ENCODE data around the gene OGFOD3.
"Not testable (repeated sequence)": the region's sequence is repeated elsewhere in the genome, so short reads cannot be mapped to it uniquely, and the experiment has no call there.

The OGFOD3 gene

GRCh38 chr17:82361885-82362633, 56.3 kb downstream of the OGFOD3 start:
- H3K9ac ChIP-seq (ENCODE audit: low read length), result no peak overlapping the region
- H3K4me1 ChIP-seq (ENCODE audit: control insufficient read depth, insufficient read depth, low read length), result no peaks in the 10 kb centered on the region
- peaks cover 36% of the 10 kb centered on the region for H3K27me3 ChIP-seq (replicated peaks; ENCODE audit: control insufficient read depth, insufficient read depth, low read length)
- no peak for DNase-seq (ENCODE audit: low read depth)
- no peaks in the 10 kb centered on the region for H3K9me3 ChIP-seq (ENCODE audit: control insufficient read depth, low read length)
- H3K36me3 ChIP-seq (ENCODE audit: control insufficient read depth, insufficient read depth, low read length, severe bottlenecking), result no peaks in the 10 kb centered on the region
- no peak overlapping the region for H3K4me3 ChIP-seq (ENCODE audit: low read length)

- H3K4me1 ChIP-seq (ENCODE audit: control insufficient read depth, insufficient read depth, low read length); H3K9ac ChIP-seq (ENCODE audit: low read length); H3K9me3 ChIP-seq (ENCODE audit: control insufficient read depth, low read length); H3K4me3 ChIP-seq (ENCODE audit: low read length); DNase-seq (ENCODE audit: low read depth); H3K36me3 ChIP-seq (ENCODE audit: control insufficient read depth, insufficient read depth, low read length, severe bottlenecking): not testable (repeated sequence)
- peaks cover 39% of the 10 kb centered on the region for H3K27me3 ChIP-seq (replicated peaks; ENCODE audit: control insufficient read depth, insufficient read depth, low read length)
Observed at GRCh38 chr17:82359451-82360074, 58.8 kb downstream of the OGFOD3 start.

- Histone ChIP-seq H3K9me3 (ENCODE audit: control insufficient read depth, low read length) (no peaks in the 10 kb centered on the region), H3K27me3 (replicated peaks; ENCODE audit: control insufficient read depth, insufficient read depth, low read length) (peaks cover 39% of the 10 kb centered on the region), H3K36me3 (ENCODE audit: control insufficient read depth, insufficient read depth, low read length, severe bottlenecking) (no peaks in the 10 kb centered on the region), H3K9ac (ENCODE audit: low read length) (no peak within 1 kb of the TSS), H3K4me1 (ENCODE audit: control insufficient read depth, insufficient read depth, low read length) (no peaks in the 10 kb centered on the region), H3K4me3 (ENCODE audit: low read length) (no peak within 1 kb of the TSS)
- no peak for DNase-seq (ENCODE audit: low read depth)
Observed at GRCh38 chr17:82358465-82359350, 59.7 kb downstream of the OGFOD3 start, which contains the start of gene TEX19. Gene TEX19 (plus strand): TSS chr17:82359247. CDS start chr17:82362151, 2,904 bp downstream.

- Histone ChIP-seq H3K36me3 (ENCODE audit: control insufficient read depth, insufficient read depth, low read length, severe bottlenecking) (no peaks in the 10 kb centered on the region), H3K9me3 (ENCODE audit: control insufficient read depth, low read length) (no peaks in the 10 kb centered on the region), H3K9ac (ENCODE audit: low read length) (no peak overlapping the region), H3K27me3 (replicated peaks; ENCODE audit: control insufficient read depth, insufficient read depth, low read length) (peaks cover 39% of the 10 kb centered on the region), H3K4me1 (ENCODE audit: control insufficient read depth, insufficient read depth, low read length) (no peaks in the 10 kb centered on the region), H3K4me3 (ENCODE audit: low read length) (no peak overlapping the region)
- DNase-seq (ENCODE audit: low read depth), result no peak
Observed at GRCh38 chr17:82357394-82357793, 61.0 kb downstream of the OGFOD3 start.

GRCh38 chr17:82356845-82357355, 61.5 kb downstream of the OGFOD3 start:
- Histone ChIP-seq H3K4me1 (ENCODE audit: control insufficient read depth, insufficient read depth, low read length) (no peaks in the 10 kb centered on the region), H3K27me3 (replicated peaks; ENCODE audit: control insufficient read depth, insufficient read depth, low read length) (peaks cover 39% of the 10 kb centered on the region), H3K4me3 (ENCODE audit: low read length) (no peak overlapping the region), H3K9ac (ENCODE audit: low read length) (no peak overlapping the region), H3K36me3 (ENCODE audit: control insufficient read depth, insufficient read depth, low read length, severe bottlenecking) (no peaks in the 10 kb centered on the region), H3K9me3 (ENCODE audit: control insufficient read depth, low read length) (no peaks in the 10 kb centered on the region)
- no peak for DNase-seq (ENCODE audit: low read depth)

GRCh38 chr17:82355770-82356427, 62.5 kb downstream of the OGFOD3 start:
- Histone ChIP-seq H3K36me3 (ENCODE audit: control insufficient read depth, insufficient read depth, low read length, severe bottlenecking) (no peaks in the 10 kb centered on the region), H3K4me1 (ENCODE audit: control insufficient read depth, insufficient read depth, low read length) (no peaks in the 10 kb centered on the region)

GRCh38 chr17:82354804-82355308, 63.5 kb downstream of the OGFOD3 start:
- Histone ChIP-seq H3K27me3 (replicated peaks; ENCODE audit: control insufficient read depth, insufficient read depth, low read length) (peaks cover 42% of the 10 kb centered on the region), H3K4me3 (ENCODE audit: low read length) (no peak overlapping the region), H3K36me3 (ENCODE audit: control insufficient read depth, insufficient read depth, low read length, severe bottlenecking) (no peaks in the 10 kb centered on the region), H3K4me1 (ENCODE audit: control insufficient read depth, insufficient read depth, low read length) (peaks cover under 1% of the 10 kb centered on the region), H3K9ac (ENCODE audit: low read length) (no peak overlapping the region), H3K9me3 (ENCODE audit: control insufficient read depth, low read length) (no peaks in the 10 kb centered on the region)
- no peak for DNase-seq (ENCODE audit: low read depth)

More at GRCh38 chr17:82355770-82356427, 62.5 kb downstream of the OGFOD3 start:
- Histone ChIP-seq H3K9ac (ENCODE audit: low read length) (no peak overlapping the region), H3K9me3 (ENCODE audit: control insufficient read depth, low read length) (no peaks in the 10 kb centered on the region), H3K27me3 (replicated peaks; ENCODE audit: control insufficient read depth, insufficient read depth, low read length) (peaks cover 42% of the 10 kb centered on the region), H3K4me3 (ENCODE audit: low read length) (no peak overlapping the region)
- DNase-seq (ENCODE audit: low read depth), result peak; percentile 45

GRCh38 chr17:82353484-82353883, 64.9 kb downstream of the OGFOD3 start:
- peaks cover 29% of the 10 kb centered on the region for H3K27me3 ChIP-seq (replicated peaks; ENCODE audit: control insufficient read depth, insufficient read depth, low read length)
- no peak for DNase-seq (ENCODE audit: low read depth)
- H3K36me3 ChIP-seq (ENCODE audit: control insufficient read depth, insufficient read depth, low read length, severe bottlenecking), result no peaks in the 10 kb centered on the region
- no peak overlapping the region for H3K4me3 ChIP-seq (ENCODE audit: low read length)
- no peak overlapping the region for H3K9ac ChIP-seq (ENCODE audit: low read length)
- H3K4me1 ChIP-seq (ENCODE audit: control insufficient read depth, insufficient read depth, low read length), result peaks cover 11% of the 10 kb centered on the region
- no peaks in the 10 kb centered on the region for H3K9me3 ChIP-seq (ENCODE audit: control insufficient read depth, low read length)

- peak; percentile 96 for DNase-seq (ENCODE audit: low read depth)
- no peak overlapping the region for H3K9ac ChIP-seq (ENCODE audit: low read length)
- H3K36me3 ChIP-seq (ENCODE audit: control insufficient read depth, insufficient read depth, low read length, severe bottlenecking), result no peaks in the 10 kb centered on the region
- H3K27me3 ChIP-seq (replicated peaks; ENCODE audit: control insufficient read depth, insufficient read depth, low read length), result peaks cover 15% of the 10 kb centered on the region
- H3K9me3 ChIP-seq (ENCODE audit: control insufficient read depth, low read length), result no peaks in the 10 kb centered on the region
- H3K4me1 ChIP-seq (ENCODE audit: control insufficient read depth, insufficient read depth, low read length), result peaks cover 11% of the 10 kb centered on the region
- no peak overlapping the region for H3K4me3 ChIP-seq (ENCODE audit: low read length)
Observed at GRCh38 chr17:82351713-82352488, 66.5 kb downstream of the OGFOD3 start.

GRCh38 chr17:82351254-82351712, 67.1 kb downstream of the OGFOD3 start:
- DNase-seq (ENCODE audit: low read depth), result no peak
- H3K36me3 ChIP-seq (ENCODE audit: control insufficient read depth, insufficient read depth, low read length, severe bottlenecking), result no peaks in the 10 kb centered on the region
- H3K4me3 ChIP-seq (ENCODE audit: low read length), result no peak overlapping the region
- peaks cover 9% of the 10 kb centered on the region for H3K27me3 ChIP-seq (replicated peaks; ENCODE audit: control insufficient read depth, insufficient read depth, low read length)
- H3K9me3 ChIP-seq (ENCODE audit: control insufficient read depth, low read length), result no peaks in the 10 kb centered on the region
- H3K4me1 ChIP-seq (ENCODE audit: control insufficient read depth, insufficient read depth, low read length), result peaks cover 11% of the 10 kb centered on the region
- no peak overlapping the region for H3K9ac ChIP-seq (ENCODE audit: low read length)
